Right cardiac atrium (tissue), 5 donors: ENCODE results near the gene ADGRV1. TPM values are rescaled to one million over a fixed set of nuclear protein-coding genes. Genes with fewer than 3 reads are reported as not detected.
"Not testable (repeated sequence)": the region's sequence is repeated elsewhere in the genome, so short reads cannot be mapped to it uniquely, and the experiment has no call there.

Experiments
- ATAC-seq, 2 donors: fragments of 200-7000 bp; cut with Tn5 transposase; one replicate each; pipeline versions ENCODE4 v1.8.0 to v1.9.1; 2020; ENCODE audit warnings: moderate library complexity in 2 of 2, mild to moderate bottlenecking in 1 of 2
- DNase-seq, 3 donors: peaks; one replicate each; pipeline ENCODE4 v3.0.0-alpha.2; 2020
- H3K27ac ChIP-seq: one replicate; pipeline ENCODE4 v1.5.1; 2013; ENCODE audit warnings: mild to moderate bottlenecking, low read length, control low read depth, moderate library complexity
- H3K27me3 ChIP-seq: one replicate; pipeline ENCODE4 v1.6.1; 2013; ENCODE audit not compliant: control insufficient read depth, insufficient read depth
- H3K4me1 ChIP-seq: one replicate; pipeline ENCODE4 v1.6.1; 2013; ENCODE audit warnings: low read length; ENCODE audit not compliant: control insufficient read depth, insufficient read depth
- H3K4me3 ChIP-seq: one replicate; pipeline ENCODE4 v1.5.1; 2013; ENCODE audit warnings: low read length, control low read depth
- H3K9me3 ChIP-seq: one replicate; pipeline ENCODE4 v1.6.1; 2013; ENCODE audit warnings: low read length; ENCODE audit not compliant: control insufficient read depth
- WGBS: extraction: QIAGEN DNeasy Blood & Tissue Kit; methylation state at CpG from one replicate; pipeline ENCODE4 v1.1.7; 2013; 5-methylcytosine and 5-hydroxymethylcytosine counted together
- intact Hi-C, 4 donors: fragments of 100-400 bp; cut with DNase I; formaldehyde crosslinking; loops; one replicate each; pipeline versions ENCODE4 v1.11.0 to v1.14.0; 2022 to 2023
- polyA plus RNA-seq: library from polyadenylated mRNA; stranded (reverse); fragments of 200-250 nt; gene quantifications from one replicate; pipeline ENCODE4 v1.2.3, GENCODE V29; 2013
- total RNA-seq, 4 donors: library from RNA; stranded (reverse); fragmentation: NEBNext Ultra II Directional; extraction: Animal tissue kit (Norgen Biotek cat#: 25700); gene quantifications; one replicate each; pipeline ENCODE4 v1.2.1, GENCODE V29; 2021
- donor health status: healthy with polysubstance abuse.
- donor health status: DM: no; HTN: yes; CAD: no.
- donor health status: DM: no; HTN: no; CAD: no.
- donor health status: DM: no; HTN: yes; CAD: no; lungs with severe emphysema.
- donor health status: DM: yes; HTN: yes; CAD: no.

The ADGRV1 gene
- total and polyA plus RNA-seq, 5 donors = 0.05 to 1.1 (median 0.37) TPM

DNA sequence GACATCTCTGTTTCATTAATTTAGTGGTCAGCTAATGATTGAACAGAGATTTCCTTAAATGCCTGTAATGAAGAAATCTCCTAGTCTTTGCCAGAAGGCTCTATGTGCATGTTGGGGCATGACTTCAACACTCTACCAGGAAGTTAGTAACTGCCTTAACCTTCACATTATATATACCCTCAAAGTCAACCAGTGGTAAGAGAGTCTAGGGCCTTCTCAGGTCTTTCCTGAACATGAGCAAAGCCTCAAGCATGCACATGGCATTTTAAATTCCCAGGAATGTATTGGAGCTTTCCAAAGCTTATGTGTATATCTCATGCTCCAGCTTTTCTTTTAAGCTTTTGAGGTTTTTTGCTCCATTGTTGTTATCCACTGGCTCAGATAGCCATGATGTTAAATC is 436.2 kb downstream of the ADGRV1 start:
- ATAC-seq = no peak
- intact Hi-C loops = no loop called here
- H3K9me3 ChIP-seq = no peaks in the 10 kb centered on the region

DNA sequence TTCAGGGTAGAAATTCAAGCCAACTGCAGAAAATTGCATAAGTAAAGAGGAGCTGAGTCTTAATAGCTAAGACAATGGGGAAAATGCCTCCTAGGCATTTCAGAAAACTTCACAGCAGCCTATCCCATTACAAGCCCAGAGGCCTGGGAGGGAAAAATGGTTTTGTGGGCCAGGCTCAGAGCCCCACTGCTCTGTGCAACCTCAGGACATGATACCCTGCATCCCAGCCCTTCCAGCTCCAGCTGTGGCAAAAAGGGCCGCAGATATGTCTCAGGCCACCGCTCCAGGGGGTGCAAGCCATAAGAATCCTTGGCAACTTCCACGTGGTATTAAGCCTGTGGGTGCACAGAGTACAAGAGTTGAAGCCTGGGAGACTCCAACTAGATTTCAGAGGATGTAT is 437.5 kb downstream of the ADGRV1 start:
- intact Hi-C loops = no loop called here
- 84% methylated on average over 3 of the region's 3 CpGs for WGBS

More for the DNA sequence above, 436.2 kb downstream of the ADGRV1 start:
- Histone ChIP-seq H3K4me1 (no peaks in the 10 kb centered on the region), H3K4me3 (no peak overlapping the region), H3K27ac (no peak overlapping the region), H3K27me3 (no peaks in the 10 kb centered on the region)
- no peak for DNase-seq

GRCh38 chr5:90997082-90997481 is 438.5 kb downstream of the ADGRV1 start:
- DNase-seq = no peak
- intact Hi-C loops = no loop called here

More for the DNA sequence above, 437.5 kb downstream of the ADGRV1 start:
- DNase-seq (no peak), ATAC-seq (no peak)
- H3K27ac ChIP-seq = no peak overlapping the region
- no peak overlapping the region for H3K4me3 ChIP-seq
- no peaks in the 10 kb centered on the region for H3K27me3 ChIP-seq
- H3K9me3 ChIP-seq = no peaks in the 10 kb centered on the region
- H3K4me1 ChIP-seq = no peaks in the 10 kb centered on the region

DNA sequence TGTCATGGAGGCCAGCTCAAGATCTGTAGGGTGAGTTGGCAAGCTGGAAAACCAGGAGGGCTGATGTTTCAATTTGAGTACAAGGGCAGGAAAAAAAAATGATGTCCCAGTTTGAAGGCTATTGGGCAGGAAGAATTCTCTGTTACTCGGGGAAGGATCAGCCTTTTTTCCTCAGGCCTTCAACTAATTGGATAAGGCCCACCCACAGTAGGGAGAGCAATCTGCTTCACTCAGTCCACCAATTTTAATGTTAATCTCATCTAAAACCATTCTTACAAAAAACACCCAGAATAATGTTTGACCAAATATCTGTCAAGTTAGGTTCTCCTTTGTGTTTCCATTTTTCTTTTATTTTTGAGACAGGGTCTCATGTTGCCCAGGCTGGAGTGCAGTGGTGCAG is 442.1 kb downstream of the ADGRV1 start:
- no peak for DNase-seq
- intact Hi-C loops = no loop called here
- no peak overlapping the region for H3K27ac ChIP-seq
- no peaks in the 10 kb centered on the region for H3K27me3 ChIP-seq
- ATAC-seq = no peak
- no peak overlapping the region for H3K4me3 ChIP-seq
- WGBS = 81% methylated on average over 1 of the region's 1 CpG
- no peaks in the 10 kb centered on the region for H3K9me3 ChIP-seq
- no peaks in the 10 kb centered on the region for H3K4me1 ChIP-seq

More at GRCh38 chr5:90997082-90997481, 438.5 kb downstream of the ADGRV1 start:
- ATAC-seq = no peak
- Histone ChIP-seq H3K9me3 (no peaks in the 10 kb centered on the region), H3K4me1 (no peaks in the 10 kb centered on the region), H3K27ac (no peak overlapping the region), H3K4me3 (no peak overlapping the region), H3K27me3 (no peaks in the 10 kb centered on the region)
- 94% methylated on average over 4 of the region's 4 CpGs for WGBS

DNA sequence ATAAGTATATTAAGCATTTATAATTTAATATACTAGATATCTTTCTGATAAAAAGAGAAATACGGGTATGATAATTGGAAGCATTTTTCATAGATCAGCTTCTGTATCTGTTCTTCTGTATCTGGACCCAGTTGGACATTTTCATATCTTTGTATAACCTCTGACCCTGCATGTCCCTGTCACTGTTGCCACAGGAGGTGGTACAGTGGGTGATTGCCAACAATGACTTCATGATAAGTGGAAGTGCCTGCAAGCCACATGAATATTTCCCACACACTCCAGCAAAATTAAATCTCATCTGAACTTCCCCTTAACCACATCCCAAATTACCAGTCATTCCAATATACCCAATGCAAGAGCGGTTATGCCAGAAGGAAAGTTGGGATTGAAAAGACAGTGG is 448.1 kb downstream of the ADGRV1 start:
- Histone ChIP-seq H3K9me3 (no peaks in the 10 kb centered on the region), H3K27me3 (no peaks in the 10 kb centered on the region), H3K27ac (no peak overlapping the region), H3K4me1 (no peaks in the 10 kb centered on the region), H3K4me3 (no peak overlapping the region)
- intact Hi-C loops = no loop called here
- ATAC-seq (no peak), DNase-seq (no peak)
- 83% methylated on average over 2 of the region's 2 CpGs for WGBS

DNA sequence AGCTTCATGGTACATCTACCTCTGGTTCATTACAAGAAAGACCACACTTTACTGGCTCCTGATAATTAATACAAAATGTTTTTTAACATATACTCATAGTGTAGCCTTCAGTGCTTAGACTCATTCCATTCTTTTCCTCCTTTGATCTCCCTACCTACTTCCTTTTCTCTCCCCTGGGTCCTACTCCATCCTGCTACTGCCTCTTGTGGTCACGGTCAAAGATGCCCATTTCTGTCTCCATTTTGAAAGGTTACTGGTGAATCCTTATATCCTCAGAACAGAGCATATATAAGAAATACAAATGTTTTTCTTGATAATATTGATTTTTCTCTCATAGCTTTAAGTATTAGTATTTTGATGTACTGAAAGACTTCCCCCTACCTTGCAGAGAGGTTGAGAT is 448.7 kb downstream of the ADGRV1 start:
- Histone ChIP-seq H3K27ac (no peak overlapping the region), H3K9me3 (no peaks in the 10 kb centered on the region), H3K27me3 (no peaks in the 10 kb centered on the region), H3K4me1 (no peaks in the 10 kb centered on the region), H3K4me3 (no peak overlapping the region)
- 95% methylated on average over 1 of the region's 1 CpG for WGBS
- intact Hi-C loops = no loop called here
- ATAC-seq (no peak), DNase-seq (no peak)

DNA sequence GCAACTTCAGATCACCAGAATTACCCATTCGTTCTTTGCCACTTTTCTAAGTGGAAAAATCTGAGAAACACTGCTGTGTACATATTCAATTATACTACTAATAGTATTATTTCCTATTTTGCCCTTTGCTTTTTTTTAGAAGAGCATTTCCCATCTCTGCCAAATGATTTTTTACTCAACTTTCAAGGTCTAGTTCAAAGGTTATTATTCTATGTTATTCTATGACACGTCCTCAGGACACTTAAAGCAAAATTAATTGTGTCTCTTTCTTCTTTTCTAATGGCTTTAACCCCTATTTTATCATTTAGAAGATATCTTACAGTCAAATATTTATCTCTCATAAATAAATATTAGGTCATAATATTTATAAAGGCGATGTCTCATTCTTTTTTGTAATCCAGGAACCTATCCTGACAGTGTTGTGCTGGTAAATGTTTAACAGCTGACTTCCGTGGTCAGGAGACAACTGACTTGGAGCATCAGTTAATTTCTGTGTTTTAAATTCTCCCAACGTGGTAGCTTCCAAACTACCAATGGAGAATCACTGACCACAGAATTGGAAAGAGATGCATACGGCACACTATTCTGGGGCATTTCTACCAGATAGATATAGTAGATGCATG is 449.3 kb downstream of the ADGRV1 start:
- H3K4me1 ChIP-seq = no peaks in the 10 kb centered on the region
- H3K27ac ChIP-seq = no peak overlapping the region
- no peak overlapping the region for H3K4me3 ChIP-seq
- no peaks in the 10 kb centered on the region for H3K27me3 ChIP-seq
- no peak for DNase-seq
- intact Hi-C loops = no loop called here
- ATAC-seq = no peak
- H3K9me3 ChIP-seq = no peaks in the 10 kb centered on the region
- 91% methylated on average over 6 of the region's 6 CpGs for WGBS

GRCh38 chr5:91010090-91010489 is 451.5 kb downstream of the ADGRV1 start:
- no peaks in the 10 kb centered on the region for H3K27me3 ChIP-seq
- no peak overlapping the region for H3K4me3 ChIP-seq
- ATAC-seq = no peak
- H3K4me1 ChIP-seq = no peaks in the 10 kb centered on the region
- DNase-seq = no peak
- 71% methylated on average over 2 of the region's 2 CpGs for WGBS
- no peak overlapping the region for H3K27ac ChIP-seq
- intact Hi-C loops = no loop called here
- H3K9me3 ChIP-seq = no peaks in the 10 kb centered on the region

- H3K4me3 ChIP-seq = no peak overlapping the region
- DNase-seq = no peak
- 100% methylated on average over 1 of the region's 1 CpG for WGBS
- H3K4me1 ChIP-seq = no peaks in the 10 kb centered on the region
- intact Hi-C loops = no loop called here
- no peak overlapping the region for H3K27ac ChIP-seq
- H3K27me3 ChIP-seq = no peaks in the 10 kb centered on the region
- no peaks in the 10 kb centered on the region for H3K9me3 ChIP-seq
- ATAC-seq = no peak
These were observed 452.4 kb downstream of the ADGRV1 start for GRCh38 chr5:91011029-91011428.

DNA sequence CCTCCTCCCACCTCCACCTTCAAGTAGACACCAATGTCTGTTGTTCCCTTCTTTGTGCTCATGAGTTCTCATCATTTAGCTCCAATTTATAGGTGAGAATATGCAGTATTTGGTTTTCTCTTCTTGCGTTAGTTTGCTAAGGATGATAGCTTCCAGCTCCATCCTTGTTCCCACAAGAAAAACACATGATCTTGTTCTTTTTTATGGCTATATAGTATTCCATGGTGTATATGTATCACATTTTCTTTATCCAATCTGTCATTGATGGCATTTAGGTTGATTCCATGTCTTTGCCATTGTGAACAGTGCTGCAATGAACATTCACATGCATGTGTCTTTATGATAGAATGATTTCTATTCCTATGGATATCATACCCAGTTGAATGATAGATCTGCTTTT is 454.3 kb downstream of the ADGRV1 start:
- H3K27me3 ChIP-seq, H3K9me3 ChIP-seq, DNase-seq, H3K4me3 ChIP-seq, H3K4me1 ChIP-seq, ATAC-seq, intact Hi-C loops, H3K27ac ChIP-seq: not testable (repeated sequence)
- WGBS = 95% methylated on average over 1 of the region's 1 CpG

DNA sequence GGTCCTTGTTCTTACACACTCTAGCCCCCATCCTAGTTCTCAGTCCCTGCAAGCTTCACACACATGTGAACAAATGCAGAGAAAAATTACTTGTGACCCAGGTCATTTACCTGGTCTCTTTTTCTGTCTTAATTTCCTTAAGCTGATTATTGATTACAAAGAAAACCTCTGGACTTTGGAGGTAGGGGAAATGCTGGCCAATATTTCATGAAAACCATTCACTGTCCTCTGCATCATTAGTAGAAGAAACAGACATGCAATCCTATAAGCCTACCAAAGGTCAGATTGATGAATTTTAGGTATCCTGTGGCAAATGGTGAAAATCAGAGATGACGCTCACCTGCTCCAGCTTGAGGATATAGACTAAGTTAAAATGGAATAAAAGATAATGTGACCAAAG is 457.7 kb downstream of the ADGRV1 start:
- WGBS = 98% methylated on average over 1 of the region's 1 CpG
- intact Hi-C loops = no loop called here
- Histone ChIP-seq H3K27ac (no peak overlapping the region), H3K9me3 (no peaks in the 10 kb centered on the region), H3K27me3 (no peaks in the 10 kb centered on the region), H3K4me3 (no peak overlapping the region), H3K4me1 (no peaks in the 10 kb centered on the region)
- no peak for ATAC-seq
- DNase-seq = no peak
